GM21360 (cell line): ENCODE results near the gene DCTN5.
"Not testable (repeated sequence)": the region's sequence is repeated elsewhere in the genome, so short reads cannot be mapped to it uniquely, and the experiment has no call there.

Source experiments
- ATAC-seq: cut with Tn5 transposase; IDR thresholded peaks from one replicate; pipeline ENCODE4 v1.9.1; 2021; ENCODE audit warnings: mild to moderate bottlenecking, moderate library complexity; ENCODE audit not compliant: unreplicated experiment

The DCTN5 gene

DNA sequence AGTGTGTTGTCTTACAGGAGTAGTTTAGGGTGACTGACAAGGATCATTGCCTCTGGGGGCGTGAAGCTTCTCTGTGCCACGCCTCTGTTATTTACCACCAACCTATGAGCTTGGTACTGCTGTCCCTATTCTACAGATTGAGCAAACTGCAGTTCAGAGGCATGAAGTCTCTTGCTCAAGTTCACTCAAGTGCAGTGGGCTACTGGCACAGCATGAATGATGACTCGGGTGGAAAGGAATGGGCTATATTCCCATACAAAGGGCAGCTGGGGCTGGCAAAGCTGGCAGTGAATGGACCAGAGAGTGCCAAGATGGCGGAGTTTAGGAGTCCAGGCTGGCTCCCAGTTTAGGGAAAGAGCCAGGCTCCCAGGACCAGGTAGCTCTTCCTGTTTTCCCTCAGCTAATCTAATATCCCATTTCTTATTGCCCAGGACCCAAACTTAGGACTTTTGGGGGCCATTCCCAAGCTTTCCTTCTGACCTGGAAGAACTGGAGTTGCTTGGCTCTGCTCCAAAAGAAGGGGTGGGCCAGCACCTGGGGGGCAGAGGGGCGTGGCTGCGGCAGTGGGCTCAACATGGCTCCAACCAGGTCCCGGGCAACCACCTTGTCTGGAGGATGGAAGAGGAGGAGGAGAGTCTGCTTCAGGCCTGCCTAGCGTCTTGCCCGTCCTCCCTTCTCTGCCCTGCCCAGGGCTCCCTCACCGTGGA lies 50.4 kb downstream of the DCTN5 start:
- no peak for ATAC-seq

DNA sequence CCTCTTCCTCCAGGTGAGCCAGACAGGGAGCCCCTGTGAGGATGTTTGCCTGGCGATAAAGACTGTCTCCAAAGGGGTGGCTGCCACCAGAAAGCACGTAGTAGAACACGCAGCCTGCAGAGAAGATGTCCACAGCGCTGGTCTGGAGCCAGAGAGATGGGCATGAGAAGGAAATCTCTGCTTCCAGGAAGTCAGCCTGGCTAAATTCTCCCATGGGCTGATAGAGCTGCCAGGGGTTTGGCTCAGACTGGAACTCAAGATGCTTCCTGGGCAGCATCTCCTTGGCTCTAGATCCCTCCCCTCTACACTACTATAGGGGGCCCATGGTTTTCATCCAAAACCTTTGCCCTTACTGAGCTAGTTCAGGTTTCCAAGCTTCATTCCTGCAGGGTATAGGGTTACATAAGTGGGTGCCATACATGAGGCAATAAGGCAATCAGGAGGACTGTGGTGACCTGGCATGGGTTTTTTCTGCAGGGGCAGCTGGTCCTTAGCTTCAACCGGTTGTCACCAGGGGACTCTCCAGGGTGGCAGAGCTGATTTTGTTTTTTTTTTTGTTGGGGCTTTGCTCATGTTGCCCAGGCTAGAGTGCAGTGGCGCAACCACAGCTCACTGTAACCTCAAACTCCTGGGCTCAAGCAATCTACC lies 51.0 kb downstream of the DCTN5 start:
- no peak for ATAC-seq

DNA sequence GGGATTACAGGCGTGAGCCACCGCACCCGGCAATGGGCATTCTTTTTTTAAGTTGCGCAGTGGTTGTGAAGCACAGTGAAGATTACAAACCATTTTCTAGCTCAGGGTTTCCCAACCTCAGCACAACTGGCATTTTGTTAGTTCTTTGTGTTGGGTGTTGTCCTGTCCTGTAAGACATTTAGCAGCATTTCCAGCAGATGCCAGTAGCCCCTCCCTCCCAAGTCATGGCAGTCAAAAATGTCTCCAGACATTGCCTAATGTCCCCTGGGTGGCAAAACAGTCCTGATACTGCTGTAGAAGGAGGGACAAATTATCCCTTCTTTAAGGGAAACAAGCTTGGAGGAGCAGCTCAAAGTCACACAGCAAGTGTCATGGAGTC lies 53.0 kb downstream of the DCTN5 start:
- no peak for ATAC-seq

DNA sequence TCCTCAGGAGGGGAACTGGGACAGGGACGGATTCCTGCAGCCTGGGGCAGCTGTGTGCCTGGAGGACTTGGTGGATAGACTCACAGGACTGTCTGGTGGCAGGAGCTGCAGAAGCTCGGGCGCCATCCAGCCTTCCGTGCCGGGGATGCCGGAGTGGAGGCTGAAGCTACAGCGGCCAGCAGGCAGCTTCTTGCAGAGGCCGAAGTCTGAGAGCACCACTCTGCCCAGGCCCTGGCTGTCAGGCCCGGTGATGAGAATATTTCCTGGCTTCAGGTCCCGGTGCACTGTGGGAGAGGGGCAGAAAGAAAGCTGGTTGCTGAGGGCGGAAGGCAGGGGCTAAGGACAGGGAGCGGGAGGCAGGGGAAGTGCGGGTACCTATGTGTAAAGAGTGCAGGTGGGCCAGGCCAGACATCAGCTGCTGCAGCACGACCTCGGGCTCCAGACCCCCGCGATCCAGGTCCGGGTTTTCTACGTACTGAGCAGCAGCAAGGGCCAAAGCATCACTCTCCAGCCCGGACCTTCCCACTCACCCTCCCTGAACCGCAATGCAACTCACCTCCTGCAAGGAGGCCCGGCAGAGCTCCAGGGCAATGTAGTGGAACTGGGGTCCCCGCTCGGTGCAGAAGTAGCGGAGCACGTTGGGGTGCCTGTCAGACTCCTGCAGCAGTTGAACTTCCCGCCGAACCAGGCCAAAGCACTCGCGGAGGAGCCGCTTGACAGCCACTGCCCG lies 53.5 kb downstream of the DCTN5 start:
- no peak for ATAC-seq

DNA sequence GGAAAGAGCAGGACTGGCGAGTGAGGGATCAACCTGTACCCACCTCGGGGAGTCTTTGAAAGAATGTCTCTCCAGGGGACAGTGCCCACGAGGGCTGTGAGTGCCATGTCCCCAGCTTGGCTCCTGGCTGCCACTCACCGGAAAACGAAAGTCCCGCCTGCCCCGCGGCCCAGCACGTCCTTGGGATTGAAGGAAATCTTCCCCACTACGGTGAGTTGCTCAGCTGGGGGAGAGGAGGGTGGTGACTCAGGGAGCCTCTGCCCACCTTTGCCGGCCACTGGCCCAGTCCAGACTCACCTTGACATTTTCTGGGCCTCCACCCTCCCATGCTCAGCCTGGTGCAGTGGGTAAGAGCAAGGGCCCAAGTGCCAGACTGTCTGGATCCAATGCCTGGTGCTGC lies 54.5 kb downstream of the DCTN5 start:
- no peak for ATAC-seq

DNA sequence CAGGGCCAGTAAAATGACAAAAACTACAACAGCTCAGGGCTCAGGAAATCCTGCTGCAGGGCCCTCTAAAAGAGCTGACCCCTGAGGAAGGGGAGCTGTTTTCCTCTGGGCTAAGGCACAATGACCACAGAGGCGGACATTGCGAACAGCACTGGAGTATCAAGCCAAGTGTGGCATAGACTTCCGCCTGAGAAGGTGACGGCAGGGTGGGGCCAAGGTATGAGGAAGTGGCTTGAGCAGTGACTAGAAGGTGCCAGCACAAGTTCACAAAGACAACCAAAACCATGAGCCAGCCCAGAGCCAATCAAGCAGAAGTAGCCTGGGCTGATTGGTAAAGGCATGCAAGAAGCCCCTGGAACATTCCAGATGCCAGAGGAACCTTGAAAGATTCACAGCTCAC lies 57.8 kb downstream of the DCTN5 start:
- ATAC-seq = no peak

DNA sequence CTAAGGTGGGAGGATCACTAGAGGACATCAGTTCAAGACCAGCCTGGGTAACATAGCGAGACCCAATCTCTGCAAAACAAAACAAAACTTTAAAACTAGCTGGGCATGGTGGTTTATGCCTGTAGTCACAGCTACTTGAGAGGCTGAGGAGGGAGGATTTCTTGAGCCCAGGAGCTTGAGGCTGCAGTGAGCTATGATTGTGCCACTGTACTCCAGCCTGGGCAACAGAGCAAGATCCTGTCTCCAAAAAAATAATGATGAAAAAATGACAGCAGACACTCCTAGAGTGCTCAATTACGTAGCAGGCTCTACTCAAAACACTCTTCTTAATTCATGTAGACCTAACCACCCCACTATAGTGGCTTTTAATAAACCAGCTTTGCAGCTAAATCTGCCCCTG lies 58.8 kb downstream of the DCTN5 start:
- no peak for ATAC-seq

DNA sequence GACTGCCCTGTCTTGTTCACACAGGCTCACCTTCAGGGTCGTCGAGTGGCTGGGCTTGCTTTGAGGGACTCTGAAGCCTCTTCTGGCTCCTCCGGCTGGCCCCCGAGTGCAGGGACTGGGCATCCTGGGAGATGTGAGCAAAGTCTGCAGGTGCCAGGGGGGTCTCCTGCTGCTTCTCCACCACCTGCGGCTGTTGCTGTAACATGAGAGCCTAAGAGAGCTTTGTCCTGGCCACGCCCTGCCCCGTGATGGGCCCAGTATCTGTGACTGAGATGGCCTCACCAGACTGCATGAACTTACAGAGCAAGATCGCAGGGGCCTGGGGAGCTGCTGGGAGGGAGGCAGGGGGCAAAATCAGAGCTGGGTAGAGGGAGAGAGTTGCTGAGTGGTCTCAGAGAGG lies 59.2 kb downstream of the DCTN5 start:
- no peak for ATAC-seq

DNA sequence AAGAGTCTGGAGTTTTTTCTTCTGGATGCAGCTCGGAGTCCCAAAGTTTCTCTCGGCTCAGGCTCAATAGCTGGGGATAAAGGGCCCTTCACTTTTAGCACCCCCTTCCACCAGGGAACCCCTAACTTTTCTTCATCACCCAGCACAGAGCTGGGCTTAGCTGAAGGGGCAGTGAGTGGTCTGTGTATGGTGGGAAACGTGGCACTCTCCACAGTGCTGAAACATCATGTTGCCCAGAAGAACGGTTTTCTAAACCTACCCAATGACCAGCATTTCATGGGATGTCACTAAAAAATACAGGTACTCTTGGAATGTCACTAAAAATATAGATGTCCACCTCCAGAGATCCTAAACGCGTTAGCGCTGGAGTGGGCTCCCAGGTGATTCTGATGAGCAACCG lies 59.8 kb downstream of the DCTN5 start:
- no peak for ATAC-seq

DNA sequence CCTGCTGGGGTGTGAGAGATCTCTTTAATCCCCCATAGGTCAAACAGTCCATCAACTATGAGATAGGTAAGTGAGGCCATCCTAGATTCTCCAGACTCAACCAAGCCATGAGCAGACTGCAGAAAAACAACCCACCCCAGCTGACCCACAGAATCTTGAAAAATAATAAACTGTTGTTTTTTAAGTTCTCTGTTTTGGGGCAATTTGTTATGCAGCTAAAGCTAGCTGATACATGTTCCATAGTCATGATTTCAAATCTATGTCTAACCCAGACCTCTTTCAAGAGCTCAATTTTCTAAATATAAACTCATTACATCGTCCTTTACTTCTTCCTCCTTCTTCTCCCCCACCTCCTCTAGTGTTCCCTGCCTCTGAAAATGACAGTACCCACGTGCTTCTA lies 61.7 kb downstream of the DCTN5 start:
- ATAC-seq = no peak

DNA sequence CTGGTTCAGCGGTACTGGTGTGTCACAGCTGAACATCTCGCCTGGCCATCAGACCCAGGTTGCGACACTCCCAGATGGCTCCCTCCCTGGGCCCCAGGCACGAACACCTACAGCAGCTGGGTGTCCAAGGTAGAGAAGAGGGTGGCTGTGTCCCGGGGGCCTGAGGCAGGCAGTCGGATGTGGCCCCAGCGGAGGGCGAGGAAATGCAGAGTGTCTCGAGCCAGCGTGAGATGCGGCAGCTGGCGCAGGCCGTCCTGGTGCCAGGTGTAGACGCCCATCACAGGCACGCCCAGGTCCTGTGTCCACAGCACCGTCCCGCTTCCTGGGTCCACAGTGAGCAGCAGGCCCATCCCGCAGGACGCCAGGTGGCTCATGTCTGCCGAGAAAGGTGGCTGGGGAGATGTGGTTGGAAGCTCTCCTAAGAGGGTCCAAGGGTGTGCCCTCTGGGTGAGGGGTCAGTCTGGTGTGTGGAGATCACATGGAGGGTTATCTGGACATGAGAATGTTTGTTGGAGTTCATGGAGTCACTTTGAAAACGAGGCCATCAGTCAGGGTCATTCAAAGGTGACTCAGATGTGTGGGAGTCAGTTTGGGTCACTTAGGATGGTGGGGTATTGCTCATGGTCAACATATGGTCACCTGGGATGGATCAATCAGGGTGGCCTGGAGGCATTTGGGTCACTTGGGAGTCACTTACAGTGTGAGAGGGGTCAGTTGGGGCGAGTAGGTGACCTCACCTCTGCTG lies 63.7 kb downstream of the DCTN5 start:
- no peak for ATAC-seq

DNA sequence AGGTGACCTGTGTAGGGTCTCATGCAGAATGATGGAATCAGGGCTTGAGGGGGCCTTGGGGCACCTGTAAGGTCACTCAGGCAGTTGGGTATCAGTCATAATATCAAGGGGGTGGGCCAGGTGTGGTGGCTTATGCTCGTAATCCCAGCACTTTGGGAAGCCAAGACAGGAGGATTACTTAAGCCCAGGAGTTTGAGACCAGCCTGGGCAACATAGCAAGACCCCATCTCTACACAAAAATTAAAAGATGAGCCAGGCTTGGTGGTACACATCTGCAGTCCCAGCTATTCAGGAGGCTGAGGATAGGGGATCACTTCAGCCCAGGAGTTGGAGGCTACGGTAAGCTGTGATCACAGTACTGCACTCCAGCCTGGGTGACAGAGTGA lies 64.2 kb downstream of the DCTN5 start:
- no peak for ATAC-seq

DNA sequence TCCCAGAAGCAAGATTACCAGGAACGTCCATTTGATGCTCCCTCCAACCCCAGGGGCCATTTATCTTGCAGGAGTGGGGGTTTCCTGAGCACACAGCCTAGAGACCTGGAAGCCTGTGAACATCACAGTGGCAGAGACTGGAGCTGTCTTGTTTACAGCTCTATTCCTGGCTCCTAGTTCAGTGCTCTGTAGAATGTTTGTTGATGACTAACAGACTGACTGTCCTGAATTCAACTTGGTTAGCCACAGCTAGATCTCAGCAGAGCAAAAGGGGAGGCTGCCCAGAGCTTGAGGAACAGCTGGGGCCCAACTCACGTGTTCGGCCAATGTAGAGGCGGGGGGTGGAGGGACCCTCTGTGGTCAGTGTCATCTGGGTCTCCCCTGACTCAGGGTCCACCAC lies 65.2 kb downstream of the DCTN5 start:
- ATAC-seq = no peak

DNA sequence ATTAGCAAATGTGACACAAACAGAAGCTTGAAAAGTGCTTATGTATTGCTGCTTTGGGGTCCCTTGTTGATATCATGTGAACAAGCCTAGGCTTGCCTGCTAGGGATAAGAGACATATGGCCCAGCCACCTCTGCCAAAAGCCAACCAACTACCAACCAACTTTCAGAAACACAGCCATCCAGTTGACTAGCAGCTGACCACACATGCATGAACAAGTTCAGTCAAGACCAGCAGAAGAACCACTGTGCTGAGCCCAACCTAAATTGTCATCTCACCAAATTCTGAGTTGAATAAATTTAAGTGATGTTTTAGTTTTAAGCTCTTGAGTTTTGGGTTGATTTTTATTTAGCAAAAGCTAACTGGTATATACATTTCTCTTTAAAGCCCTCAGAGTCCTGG lies 68.3 kb downstream of the DCTN5 start:
- ATAC-seq = no peak

DNA sequence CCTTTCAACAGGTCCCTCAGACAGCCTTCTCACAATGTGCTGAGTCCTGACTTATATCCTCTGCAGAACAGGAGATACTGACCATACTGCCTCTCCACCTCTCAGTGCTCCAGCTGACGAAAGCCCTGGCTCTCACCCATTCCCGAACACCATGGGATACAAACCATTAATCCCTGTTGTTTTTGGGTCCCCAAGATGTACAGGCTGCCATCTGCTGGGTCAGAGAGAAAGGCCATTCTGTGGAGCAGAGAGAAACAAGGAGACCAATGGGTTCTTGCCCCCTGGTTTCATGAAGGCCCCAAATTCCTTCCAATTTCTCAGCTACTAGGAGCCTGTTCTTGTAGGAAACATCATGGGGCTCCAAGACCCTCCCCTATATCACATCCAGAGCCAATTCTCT lies 68.7 kb downstream of the DCTN5 start:
- ATAC-seq = no peak

DNA sequence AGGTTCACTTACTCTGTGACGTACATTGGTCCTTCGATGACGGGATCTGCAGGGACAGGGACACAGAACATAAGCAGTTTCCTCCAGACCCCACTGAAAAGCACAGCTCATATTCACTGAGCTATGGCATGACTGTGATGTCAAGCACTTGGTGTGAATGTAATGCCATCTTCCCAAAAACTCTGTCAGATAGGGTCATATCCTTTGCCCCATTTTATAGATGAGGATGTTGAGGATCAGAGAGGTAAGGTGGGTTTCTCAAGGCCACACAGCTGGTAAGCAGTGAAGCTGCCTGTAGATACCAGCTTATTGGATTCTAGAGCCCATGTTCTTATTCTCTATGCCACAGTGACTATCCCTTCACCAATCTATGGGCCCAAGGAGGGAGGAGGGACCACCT lies 69.2 kb downstream of the DCTN5 start:
- no peak for ATAC-seq

DNA sequence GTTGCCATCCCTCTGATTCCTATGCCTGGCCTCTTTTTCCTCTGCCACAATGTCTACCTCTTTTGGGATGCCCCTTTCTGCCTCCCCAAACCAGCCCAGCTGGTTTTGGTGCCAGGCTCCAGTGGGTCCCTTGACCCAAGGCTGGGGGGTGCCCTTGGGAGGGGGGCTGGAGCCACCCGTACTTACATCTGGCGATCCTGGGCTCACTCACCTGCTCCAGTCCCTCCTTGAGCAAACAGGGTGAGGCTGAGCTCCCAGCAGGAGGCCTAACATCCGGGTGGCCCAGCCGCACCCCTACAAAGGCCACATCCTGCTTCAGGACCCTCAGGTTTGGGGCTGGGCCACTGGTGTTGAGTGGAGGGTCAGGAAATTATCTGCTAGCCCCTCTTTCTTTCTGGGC lies 70.5 kb downstream of the DCTN5 start:
- ATAC-seq = no peak

DNA sequence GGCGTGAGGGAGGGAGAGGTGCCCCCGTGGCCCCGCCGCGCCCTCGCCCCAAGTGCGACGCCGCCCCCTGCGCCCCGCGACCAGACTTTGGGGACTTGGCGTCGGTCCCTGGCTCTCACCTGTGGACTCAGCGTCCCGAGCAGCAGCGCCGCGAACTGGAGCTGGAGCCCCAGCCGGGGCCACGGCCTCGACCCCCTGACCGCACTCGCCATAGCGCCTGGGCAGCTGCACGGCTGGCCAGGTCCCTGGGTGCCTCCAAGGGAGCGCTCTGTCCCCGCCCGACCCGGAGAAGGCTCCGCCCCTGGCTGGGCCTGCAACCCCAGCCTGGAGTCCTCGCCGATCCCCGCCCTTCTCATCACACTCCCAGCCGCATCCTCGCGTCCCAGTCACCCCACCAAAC lies 71.7 kb downstream of the DCTN5 start, which contains the start of gene ERN2:
ERN2 (minus strand) TSS at position 247 of the 400 bp plus-strand sequence; CDS start at position 212, 35 bp downstream.
- ATAC-seq = no peak

DNA sequence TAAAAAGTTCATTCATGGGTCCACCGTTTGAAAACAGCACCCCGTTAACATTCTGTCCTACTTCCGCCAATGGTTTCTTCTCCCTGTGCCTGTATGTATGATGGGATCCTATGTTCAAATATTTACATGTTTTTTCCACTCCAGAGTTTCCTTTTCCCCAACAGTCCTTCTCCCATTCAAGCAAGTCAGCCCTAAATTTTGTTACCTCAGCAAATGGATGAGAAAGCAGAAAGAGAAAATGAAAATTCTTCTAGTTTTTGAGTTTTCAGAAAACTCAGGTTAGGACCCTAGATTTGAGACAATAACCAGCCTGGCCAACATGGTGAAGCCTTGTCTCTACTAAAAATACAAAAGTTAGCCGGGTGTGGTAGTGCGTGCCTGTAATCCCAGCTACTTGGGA lies 75.2 kb downstream of the DCTN5 start:
- ATAC-seq = no peak

DNA sequence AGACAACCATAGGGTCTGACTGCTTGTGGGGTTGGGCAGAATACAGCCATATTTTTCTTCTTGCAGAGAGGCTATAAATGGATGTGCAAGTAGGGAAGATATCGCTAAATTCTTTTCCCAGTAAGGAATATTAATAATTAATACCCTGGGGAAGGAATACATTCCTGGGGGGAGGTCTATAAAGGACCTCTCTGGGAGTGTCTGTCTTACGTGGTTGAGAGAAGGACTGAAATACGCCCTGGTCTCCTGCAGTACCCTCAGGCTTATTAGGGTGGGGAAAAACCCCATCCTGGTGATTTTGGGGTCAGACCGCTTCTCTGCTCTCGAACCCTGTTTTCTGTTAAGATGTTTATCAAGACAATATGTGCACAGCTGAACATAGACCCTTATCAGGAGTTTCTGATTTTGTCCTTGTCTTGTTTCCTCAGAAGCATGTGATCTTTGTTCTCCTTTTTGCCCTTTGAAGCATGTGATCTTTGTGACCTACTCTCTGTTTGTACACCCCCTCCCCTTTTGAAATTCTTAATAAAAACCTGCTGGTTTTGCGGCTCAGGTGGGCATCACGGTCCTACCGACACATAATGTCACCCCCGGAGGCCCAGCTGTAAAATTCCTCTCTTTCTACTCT lies 81.5 kb downstream of the DCTN5 start:
- ATAC-seq = not testable (repeated sequence)
